ENCODE measurements around the gene RAET1G. TPM values are rescaled to one million over a fixed set of nuclear protein-coding genes. Genes with fewer than 3 reads are reported as not detected.

Gene RAET1G, protein sequence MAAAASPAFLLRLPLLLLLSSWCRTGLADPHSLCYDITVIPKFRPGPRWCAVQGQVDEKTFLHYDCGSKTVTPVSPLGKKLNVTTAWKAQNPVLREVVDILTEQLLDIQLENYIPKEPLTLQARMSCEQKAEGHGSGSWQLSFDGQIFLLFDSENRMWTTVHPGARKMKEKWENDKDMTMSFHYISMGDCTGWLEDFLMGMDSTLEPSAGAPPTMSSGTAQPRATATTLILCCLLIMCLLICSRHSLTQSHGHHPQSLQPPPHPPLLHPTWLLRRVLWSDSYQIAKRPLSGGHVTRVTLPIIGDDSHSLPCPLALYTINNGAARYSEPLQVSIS
- 7.4 to 12.3 TPM (median 9.8 TPM) in 5 replicates for total RNA-seq (2022; extraction: Qiagen RNA extraction; ENCODE audit: low read depth)

DNA sequence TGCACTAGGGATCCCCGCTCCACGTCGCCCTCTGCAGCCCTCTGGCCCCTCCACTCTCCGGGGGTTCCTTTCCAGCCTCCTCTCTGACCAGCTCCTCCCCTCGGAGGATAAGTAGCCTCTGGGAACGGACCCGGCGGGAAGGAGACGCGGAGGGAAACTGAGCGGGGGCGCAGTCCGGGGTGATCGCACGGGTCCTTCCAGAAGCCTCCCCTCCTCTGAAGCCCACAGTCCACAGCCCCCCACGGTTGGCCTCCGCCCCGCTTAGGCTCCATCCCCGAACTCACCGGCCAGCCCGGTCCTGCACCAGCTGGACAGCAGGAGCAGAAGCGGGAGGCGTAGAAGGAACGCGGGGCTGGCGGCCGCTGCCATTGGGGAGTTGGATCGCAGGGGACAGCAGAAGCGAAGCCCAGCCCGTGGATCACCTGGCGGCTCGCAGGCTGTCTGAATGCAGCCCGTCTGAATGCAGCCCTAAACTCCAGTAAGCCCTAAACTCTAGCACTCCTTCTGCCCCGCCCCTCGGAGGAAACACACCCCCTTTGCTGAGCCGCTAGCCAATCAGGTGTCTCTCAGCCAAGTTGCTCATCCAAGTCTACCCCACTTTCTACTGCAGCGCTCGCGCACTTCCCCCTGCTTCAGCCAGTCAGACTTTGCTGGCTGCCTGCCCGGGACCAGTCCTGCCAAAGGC, at the start of gene RAET1G:
Gene RAET1G, minus strand, starts transcription at position 480 of the 685 bp plus-strand sequence. Its CDS starts 111 bp downstream, at position 369.

DNA sequence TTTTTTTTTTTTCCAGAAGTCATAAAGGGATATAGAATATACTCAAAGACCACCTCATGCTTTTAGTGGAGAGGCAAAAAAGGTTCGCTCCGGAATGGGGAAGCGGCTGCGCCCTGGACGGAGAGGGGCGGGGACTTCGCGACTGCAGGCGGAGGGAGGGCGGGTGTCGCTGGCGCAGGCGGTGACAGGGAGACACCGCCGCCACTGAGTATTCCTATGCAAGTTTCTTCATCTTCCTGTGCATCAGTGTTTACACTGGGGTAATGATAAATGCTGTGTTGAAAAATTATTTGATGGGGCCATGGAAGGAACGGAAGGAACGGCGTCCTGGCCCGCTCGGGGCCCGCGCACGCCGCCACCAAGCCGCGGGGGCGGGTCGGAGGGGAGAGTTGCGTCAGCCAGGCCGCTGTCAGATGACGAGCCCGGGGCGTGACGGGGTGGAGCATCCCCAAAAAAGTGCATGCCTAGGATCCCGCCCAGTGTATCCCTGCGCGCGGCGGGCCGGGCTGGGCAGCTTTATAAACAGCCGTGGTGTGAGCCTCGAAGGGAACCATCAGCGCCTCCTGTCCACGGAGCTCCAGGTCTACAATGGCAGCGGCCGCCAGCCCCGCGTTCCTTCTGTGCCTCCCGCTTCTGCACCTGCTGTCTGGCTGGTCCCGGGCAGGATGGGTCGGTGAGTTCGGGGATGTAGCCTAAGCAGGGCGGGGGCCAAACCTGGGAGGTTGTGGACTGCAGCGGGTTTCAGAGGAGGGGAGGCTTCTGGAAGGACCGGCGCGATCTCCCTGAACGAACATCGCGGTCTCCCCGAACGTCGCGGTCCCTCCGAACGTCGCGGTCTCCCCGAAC, 40.8 kb upstream of the RAET1G start, which contains the start of gene ULBP1:
Gene ULBP1, plus strand, starts transcription at position 482 of the 846 bp plus-strand sequence. Its CDS starts 107 bp downstream, at position 589.

DNA sequence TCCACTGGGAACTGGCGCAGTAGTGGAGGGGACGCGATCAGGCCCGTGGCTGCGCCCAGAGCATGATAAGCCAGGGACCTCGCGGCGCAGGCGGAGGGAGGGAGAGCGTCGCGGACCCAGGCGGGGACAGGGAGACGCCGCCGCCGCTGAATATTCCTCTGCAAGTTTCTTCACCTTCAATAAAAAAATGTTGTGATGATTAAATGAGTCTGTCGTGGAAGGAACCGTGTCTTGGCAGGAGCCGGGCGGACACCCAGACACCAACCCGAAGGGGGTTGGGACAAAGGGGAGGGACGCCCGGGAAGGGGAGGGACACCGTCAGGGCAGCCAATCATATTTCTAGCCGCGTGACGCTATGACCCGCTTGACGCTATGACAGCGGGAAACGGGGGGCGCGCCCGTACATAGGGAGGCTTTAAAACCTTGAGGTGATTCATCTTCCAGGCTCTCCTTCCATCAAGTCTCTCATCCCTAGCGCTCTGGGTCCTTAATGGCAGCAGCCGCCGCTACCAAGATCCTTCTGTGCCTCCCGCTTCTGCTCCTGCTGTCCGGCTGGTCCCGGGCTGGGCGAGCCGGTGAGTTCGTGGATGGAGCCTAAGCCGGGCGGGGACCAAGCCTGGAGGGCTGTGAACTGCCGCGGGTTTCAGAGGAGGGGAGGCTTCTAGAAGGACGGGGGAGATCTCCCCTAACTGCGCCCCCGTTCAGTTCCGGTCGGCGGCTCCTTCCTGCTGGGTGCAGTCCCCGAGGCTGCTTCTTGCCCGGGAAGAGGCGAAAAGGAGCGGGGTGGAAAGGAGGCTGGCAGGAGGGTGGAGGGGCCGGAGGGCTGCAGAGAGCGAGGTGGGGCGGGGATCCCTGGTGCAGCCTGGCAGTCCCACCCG, 18.9 kb upstream of the RAET1G start, which contains the start of gene ULBP2:
Gene ULBP2, plus strand, starts transcription at position 432 of the 878 bp plus-strand sequence. Its CDS starts 59 bp downstream, at position 491.

DNA sequence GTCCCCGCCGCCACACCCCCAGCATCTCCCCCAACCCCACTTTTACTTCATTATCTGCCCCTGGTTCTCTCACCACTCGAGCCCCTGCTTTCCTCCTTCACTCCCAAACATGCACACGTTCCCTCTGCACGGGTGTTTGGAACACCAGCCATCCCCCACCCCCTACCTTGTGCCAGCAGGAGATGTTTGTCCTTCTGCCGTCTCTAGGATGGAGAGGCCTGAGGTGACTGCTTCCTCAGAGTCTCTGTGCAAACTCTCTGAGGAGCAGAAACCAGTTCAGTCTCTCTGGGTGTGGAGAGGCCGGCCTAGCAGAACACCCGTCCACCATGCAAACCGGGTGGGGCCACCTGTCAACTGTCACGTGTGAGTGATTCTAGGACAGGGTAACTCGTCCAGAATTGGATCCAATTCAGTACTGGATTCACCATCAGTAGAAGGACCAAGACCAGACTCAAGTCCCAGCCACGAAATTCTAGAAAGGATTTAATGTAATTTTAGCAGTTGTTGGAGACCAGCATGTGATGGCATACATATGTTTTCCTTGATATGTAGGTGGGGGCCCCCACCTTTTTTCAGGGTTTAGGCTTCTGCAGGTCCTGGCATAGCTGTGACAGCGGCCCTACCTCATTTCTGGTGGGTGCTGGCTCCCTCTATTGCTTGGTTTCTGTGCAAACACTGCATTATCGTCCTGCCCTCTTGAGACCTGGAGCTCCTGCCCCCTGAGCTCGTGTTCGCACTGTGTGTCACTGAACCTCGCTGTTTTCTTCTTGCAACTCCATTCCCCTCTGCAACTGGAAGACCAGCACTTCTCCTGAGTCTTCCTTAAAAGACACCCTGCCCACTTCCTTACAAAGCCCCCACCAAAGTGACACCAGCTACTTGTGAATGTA, 24.8 kb downstream of the RAET1G start, which contains the start of gene RAET1E:
Gene RAET1E, minus strand, starts transcription at position 259 of the 890 bp plus-strand sequence. CDS start 7,212 bp downstream, outside the sequence.

Other genes starting within 250 kb of the RAET1G start
- gene LATS1, start 205.0 kb downstream of the RAET1G start, total RNA-seq (2022; extraction: Qiagen RNA extraction; ENCODE audit: low read depth) = 4.9 to 9.4 TPM (median 7.5 TPM) in 5 replicates
- gene NUP43, start 176.6 kb downstream of the RAET1G start, total RNA-seq (2022; extraction: Qiagen RNA extraction; ENCODE audit: low read depth) = 12.0 to 16.2 TPM (median 14.4 TPM) in 5 replicates
- 88.5 to 96.9 TPM (median 91.1 TPM) in 5 replicates for gene PCMT1, start 173.4 kb downstream of the RAET1G start, total RNA-seq (2022; extraction: Qiagen RNA extraction; ENCODE audit: low read depth)
- gene LRP11, start 58.8 kb downstream of the RAET1G start, total RNA-seq (2022; extraction: Qiagen RNA extraction; ENCODE audit: low read depth) = 27.5 to 39.7 TPM (median 36.2 TPM) in 5 replicates
- 1.8 to 3.8 TPM (median 3.2 TPM) in 5 replicates for gene RAET1E, start 25.0 kb downstream of the RAET1G start, total RNA-seq (2022; extraction: Qiagen RNA extraction; ENCODE audit: low read depth)
- 2.1 to 4.2 TPM (median 3.6 TPM) in 5 replicates for gene ULBP2, start 18.9 kb upstream of the RAET1G start, total RNA-seq (2022; extraction: Qiagen RNA extraction; ENCODE audit: low read depth)
- gene ULBP1, start 40.8 kb upstream of the RAET1G start, total RNA-seq (2022; extraction: Qiagen RNA extraction; ENCODE audit: low read depth) = 0.53 to 0.99 TPM (median 0.79 TPM) in 5 replicates
- 0.43 to 0.93 TPM (median 0.63 TPM) in 5 replicates for gene RAET1L, start 102.4 kb upstream of the RAET1G start, total RNA-seq (2022; extraction: Qiagen RNA extraction; ENCODE audit: low read depth)
- gene ULBP3, start 146.0 kb upstream of the RAET1G start, total RNA-seq (2022; extraction: Qiagen RNA extraction; ENCODE audit: low read depth) = 2.9 to 4.6 TPM (median 3.7 TPM) in 5 replicates
- 1.5 to 1.9 TPM (median 1.6 TPM) in 5 replicates for gene PPP1R14C, start 219.9 kb upstream of the RAET1G start, total RNA-seq (2022; extraction: Qiagen RNA extraction; ENCODE audit: low read depth)

All from A549 treated with GW870086 at 1 μM for 4 hours (cell line).